Neutrophil (primary cell): ENCODE measurements around the gene C10orf143.

Experiments used
- H3K27ac ChIP-seq: fragments of 200-600 bp; sonication (generic); 2 replicates; pipeline ENCODE4 v1.5.1; 2016; ENCODE audit warnings: mild to moderate bottlenecking, moderate library complexity
- H3K27me3 ChIP-seq: fragments of 200-600 bp; sonication (generic); 2 replicates; pipeline ENCODE4 v1.6.0; 2016; ENCODE audit warnings: mild to moderate bottlenecking
- H3K36me3 ChIP-seq: fragments of 200-600 bp; sonication (generic); 2 replicates; pipeline ENCODE4 v1.5.1; 2017
- H3K4me1 ChIP-seq, 2 experiments: fragments of 200-600 bp in 1 of 2; sonication (generic) in 1 of 2; 1 replicate in 1 of 2; 2 replicates in 1 of 2; pipeline versions ENCODE4 v1.5.1 to v1.6.1; 2013 to 2016; ENCODE audit warnings: low read depth in 1 of 2, low read length in 1 of 2, mild to moderate bottlenecking in 1 of 2, moderate library complexity in 1 of 2; ENCODE audit not compliant: control insufficient read depth in 1 of 2, insufficient read depth in 1 of 2
- H3K4me3 ChIP-seq, 2 experiments: fragments of 200-600 bp in 1 of 2; sonication (generic) in 1 of 2; 1 replicate in 1 of 2; 2 replicates in 1 of 2; pipeline ENCODE4 v1.5.1; 2013 to 2016; ENCODE audit warnings: low read depth in 1 of 2, low read length in 1 of 2, mild to moderate bottlenecking in 1 of 2, moderate library complexity in 1 of 2
- H3K9me3 ChIP-seq: fragments of 200-600 bp; sonication (generic); 2 replicates; pipeline ENCODE4 v1.5.1; 2016
- TF ChIP-seq, protein P1 (sequence below): fragments of 200-600 bp; sonication (generic); IDR thresholded peaks from 2 replicates; pipeline ENCODE4 v1.5.1; 2016; ENCODE audit warnings: antibody characterized with exemption

The C10orf143 gene

DNA sequence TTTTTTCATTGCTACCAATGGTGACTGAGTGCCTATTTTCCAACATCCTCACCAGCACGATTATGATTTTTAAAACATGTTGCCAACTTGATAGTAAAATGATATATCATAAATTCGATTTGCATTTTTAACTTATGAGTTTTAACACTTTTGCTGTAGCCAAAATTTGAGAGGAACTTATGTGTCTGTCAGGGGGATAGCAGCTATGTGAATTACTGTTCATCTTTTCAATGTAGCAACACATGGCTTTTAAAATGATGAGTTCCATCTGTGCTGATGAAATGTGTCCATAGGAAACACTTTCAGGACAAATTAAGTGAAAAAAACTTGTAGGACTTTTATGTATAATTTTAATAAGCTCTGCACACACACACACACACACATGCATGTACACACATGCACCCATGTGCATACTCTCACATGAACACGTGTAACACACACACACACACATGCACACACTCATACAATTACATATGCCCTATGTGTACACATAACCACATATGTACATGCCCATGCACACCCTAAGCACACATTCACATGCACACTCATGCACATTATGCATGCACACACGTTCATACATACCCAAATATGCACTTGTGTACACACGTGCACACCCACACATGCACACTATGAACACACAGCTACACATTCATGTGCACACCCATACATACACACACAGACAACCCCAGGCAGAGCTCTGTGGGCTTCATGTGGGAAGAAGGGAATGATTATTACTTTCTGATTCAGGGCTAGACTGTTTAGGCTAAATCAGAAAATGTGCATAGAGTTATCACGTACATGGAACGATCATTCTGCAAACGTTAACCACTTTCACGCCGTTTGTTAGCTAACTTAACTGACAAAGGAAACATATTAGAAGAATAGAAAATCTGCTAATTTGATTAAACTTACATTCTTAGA lies 68.9 kb downstream of the C10orf143 start:
- H3K9me3 ChIP-seq, result no peaks in the 10 kb centered on the region
- TF ChIP-seq, protein P1, sequence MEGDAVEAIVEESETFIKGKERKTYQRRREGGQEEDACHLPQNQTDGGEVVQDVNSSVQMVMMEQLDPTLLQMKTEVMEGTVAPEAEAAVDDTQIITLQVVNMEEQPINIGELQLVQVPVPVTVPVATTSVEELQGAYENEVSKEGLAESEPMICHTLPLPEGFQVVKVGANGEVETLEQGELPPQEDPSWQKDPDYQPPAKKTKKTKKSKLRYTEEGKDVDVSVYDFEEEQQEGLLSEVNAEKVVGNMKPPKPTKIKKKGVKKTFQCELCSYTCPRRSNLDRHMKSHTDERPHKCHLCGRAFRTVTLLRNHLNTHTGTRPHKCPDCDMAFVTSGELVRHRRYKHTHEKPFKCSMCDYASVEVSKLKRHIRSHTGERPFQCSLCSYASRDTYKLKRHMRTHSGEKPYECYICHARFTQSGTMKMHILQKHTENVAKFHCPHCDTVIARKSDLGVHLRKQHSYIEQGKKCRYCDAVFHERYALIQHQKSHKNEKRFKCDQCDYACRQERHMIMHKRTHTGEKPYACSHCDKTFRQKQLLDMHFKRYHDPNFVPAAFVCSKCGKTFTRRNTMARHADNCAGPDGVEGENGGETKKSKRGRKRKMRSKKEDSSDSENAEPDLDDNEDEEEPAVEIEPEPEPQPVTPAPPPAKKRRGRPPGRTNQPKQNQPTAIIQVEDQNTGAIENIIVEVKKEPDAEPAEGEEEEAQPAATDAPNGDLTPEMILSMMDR, result no peak
- H3K4me3 ChIP-seq, result no peak overlapping the region
- no peaks in the 10 kb centered on the region for H3K4me1 ChIP-seq
- no peak overlapping the region for H3K27ac ChIP-seq
- no peaks in the 10 kb centered on the region for H3K36me3 ChIP-seq
- H3K27me3 ChIP-seq, result peaks cover 10% of the 10 kb centered on the region

DNA sequence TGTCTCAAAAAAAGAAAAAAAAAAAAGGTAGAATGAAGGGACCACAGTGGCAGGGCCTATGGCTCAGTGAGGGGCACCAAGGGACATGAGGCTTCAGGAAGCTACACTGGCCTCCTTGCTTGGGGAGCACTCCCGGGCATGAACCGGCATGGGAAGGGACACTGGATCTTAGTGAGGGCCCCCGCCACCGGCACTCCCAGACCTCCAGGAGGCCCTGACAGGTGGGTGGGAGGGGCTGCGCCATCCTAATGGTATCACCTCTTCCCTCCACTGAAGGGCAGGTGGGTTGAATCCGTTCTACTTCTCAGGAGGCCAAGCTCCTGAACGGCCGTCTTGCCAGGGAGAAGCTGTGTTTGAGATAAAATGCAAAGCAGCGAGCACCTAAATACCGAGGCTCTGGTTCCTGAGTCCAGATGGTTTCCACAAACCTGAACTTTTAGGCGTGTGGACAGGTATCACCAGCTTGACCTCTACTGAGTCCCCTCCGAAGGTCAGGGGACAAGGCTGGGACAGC lies 69.8 kb downstream of the C10orf143 start:
- no peaks in the 10 kb centered on the region for H3K36me3 ChIP-seq
- H3K27me3 ChIP-seq, result peaks cover 10% of the 10 kb centered on the region
- TF ChIP-seq, protein P1, result no peak
- H3K9me3 ChIP-seq, result no peaks in the 10 kb centered on the region
- no peak overlapping the region for H3K4me3 ChIP-seq
- no peaks in the 10 kb centered on the region for H3K4me1 ChIP-seq
- H3K27ac ChIP-seq, result no peak overlapping the region

DNA sequence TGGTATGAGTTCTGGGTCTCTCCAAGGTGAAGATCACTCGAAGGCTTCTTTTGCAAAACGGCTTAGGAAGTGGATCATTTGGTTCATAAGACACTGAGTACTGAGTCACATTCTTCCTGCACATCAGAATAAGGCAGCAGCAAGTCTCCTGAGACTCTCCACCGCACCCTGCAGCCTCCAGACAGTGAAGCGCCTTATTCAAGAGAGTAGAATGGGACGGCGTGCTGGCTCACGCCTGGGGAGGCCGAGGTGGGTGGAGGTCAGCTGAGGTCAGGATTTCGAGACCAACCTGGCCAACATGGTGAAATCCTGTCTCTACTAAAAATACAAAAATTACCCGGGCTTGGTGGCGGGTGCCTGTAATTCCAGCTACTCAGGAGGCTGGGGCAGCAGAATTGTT lies 70.3 kb downstream of the C10orf143 start:
- H3K4me1 ChIP-seq, result no peaks in the 10 kb centered on the region
- H3K4me3 ChIP-seq, result no peak overlapping the region
- no peaks in the 10 kb centered on the region for H3K36me3 ChIP-seq
- TF ChIP-seq, protein P1, result no peak
- no peak overlapping the region for H3K27ac ChIP-seq
- H3K27me3 ChIP-seq, result peaks cover 10% of the 10 kb centered on the region
- no peaks in the 10 kb centered on the region for H3K9me3 ChIP-seq

DNA sequence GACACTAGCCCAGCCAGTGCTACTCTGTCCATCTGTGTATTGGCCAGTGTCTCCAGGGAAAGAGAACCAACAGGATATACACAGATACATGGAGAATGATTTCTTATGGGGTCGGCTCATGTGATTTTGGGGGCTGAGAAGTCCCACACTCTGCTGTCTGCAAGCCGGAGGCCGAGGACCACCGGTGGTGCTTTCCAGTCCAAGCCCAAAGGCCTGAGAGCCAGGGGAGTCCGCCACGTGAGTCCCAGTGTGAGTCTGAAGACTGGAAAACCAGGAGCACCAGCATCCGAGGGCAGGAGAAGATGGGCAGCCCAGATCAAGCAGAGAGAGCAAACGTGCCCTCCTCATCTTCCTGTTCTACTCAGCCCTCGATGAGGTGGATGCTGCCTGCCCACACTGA lies 71.5 kb downstream of the C10orf143 start:
- no peak overlapping the region for H3K4me3 ChIP-seq
- H3K27ac ChIP-seq, result no peak overlapping the region
- H3K36me3 ChIP-seq, result no peaks in the 10 kb centered on the region
- TF ChIP-seq, protein P1, result no peak
- no peaks in the 10 kb centered on the region for H3K4me1 ChIP-seq
- peaks cover 5% of the 10 kb centered on the region for H3K27me3 ChIP-seq
- no peaks in the 10 kb centered on the region for H3K9me3 ChIP-seq

DNA sequence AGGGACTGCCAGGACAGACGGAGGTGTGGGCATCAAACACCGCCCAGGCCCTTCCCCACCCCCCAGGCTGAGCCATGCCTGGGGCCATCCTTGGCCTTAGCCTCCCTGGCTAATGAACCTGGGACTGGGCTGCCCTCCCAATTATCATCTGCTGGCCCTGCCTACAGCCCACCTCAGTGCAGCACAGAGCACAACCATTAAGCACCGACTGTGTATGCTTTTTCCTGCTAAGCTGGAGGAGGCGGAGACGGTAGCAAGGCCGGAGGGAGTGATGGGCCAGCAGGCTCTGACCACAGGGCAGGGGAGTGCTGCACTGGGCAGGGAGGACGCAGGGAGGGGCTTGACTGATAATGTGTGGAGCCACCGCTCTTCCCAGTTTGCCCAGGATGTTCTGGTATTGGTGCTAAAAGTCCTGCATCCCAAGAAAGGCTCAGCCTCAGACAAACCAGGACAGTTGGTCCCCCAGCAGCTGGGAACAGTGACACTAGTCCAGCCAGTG lies 72.0 kb downstream of the C10orf143 start:
- Histone ChIP-seq H3K36me3 (no peaks in the 10 kb centered on the region), H3K27me3 (peaks cover 4% of the 10 kb centered on the region), H3K9me3 (no peaks in the 10 kb centered on the region), H3K27ac (no peak overlapping the region), H3K4me1 (no peaks in the 10 kb centered on the region), H3K4me3 (no peak overlapping the region)
- TF ChIP-seq, protein P1, result no peak
